ENCODE data around the gene NCBP2. TPM values are rescaled to one million over a fixed set of nuclear protein-coding genes. Genes with fewer than 3 reads are reported as not detected.

Gene NCBP2
- total and polyA plus RNA-seq, 2 donors (not counting 3 experiments of a cell fraction or from before 2014, with no cell fraction given) = 31.2 to 76.1 TPM

DNA sequence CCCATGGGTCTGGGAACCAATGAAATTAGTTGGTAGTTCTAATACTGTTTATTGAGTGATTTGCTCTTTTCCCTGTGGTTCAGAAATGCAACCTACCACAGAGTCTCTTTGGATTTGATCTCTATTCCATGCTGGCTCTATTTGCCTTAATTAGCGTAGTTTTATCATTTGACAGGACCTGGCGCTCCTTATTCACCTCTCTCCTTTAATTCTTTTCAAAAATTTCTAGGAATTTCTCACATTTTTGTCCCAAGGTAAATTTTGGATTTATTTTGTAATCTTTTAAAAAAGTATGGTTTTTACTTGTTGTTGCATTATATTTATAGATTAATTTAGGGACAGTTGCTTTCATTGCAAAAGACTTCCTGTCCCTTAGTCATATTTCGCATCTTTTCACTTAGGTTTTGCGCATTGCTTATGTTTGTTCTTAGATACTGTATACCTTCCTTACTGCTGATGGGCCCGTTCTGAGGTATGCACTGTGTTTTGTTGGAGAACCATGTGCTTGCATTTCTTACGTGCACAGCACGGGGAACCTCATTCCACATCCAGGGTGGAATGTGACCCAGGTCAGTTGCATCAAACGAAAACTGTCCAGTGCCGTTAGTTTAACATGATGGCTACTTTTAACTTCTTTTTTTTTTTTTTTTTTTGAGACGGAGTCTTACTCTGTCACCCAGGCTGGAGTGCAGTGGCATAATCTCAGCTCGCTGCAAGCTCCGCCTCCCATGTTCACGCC, 47.6 kb downstream of the NCBP2 start:
- ChIA-PET CTCF (interaction anchor here (1.3 kb wide), 1 partner anchor 20 kb away, joined by 3 read pairs; no protein-coding TSS in a partner anchor), POLR2A (interaction anchor here (0.7 kb wide), 1 partner anchor 14 kb away, joined by 5 read pairs; no protein-coding TSS in a partner anchor)
- no peak overlapping the region for H2AFZ ChIP-seq (ENCODE audit: low read depth, low read length)
- no peaks in the 10 kb centered on the region for H3K9me1 ChIP-seq (replicated peaks; ENCODE audit: control insufficient read depth, extremely low read depth, insufficient read depth, low read length)
- DNase-seq (ENCODE audit: low read depth, low spot score) (no peak), FAIRE-seq (no peak)
- no peaks in the 10 kb centered on the region for H3K36me3 ChIP-seq (ENCODE audit: control insufficient read depth in 2 of 2, extremely low read depth in 1 of 2, insufficient read depth in 2 of 2, low read length in 2 of 2)
- H3K4me1 ChIP-seq (ENCODE audit: control insufficient read depth, extremely low read depth, insufficient read depth, low read length) = no peaks in the 10 kb centered on the region
- dilution Hi-C loops (cut with MboI; ENCODE audit: extremely low pct_ligation_motif_present, low sequenced_read_pairs) (no loop called here), intact Hi-C loops (cut with micrococcal nuclease) (no loop called here)
- H3K9me3 ChIP-seq (replicated peaks; ENCODE audit: control insufficient read depth, insufficient read depth, low read length) = no peaks in the 10 kb centered on the region
- H3K27ac ChIP-seq (ENCODE audit: insufficient read depth, low read depth, low read length) = no peak overlapping the region
- H3K4me3 ChIP-seq (replicated peaks in 1 of 3; ENCODE audit: insufficient read depth in 1 of 3, low read depth in 1 of 3, low read length in 3 of 3) = no peak overlapping the region
- H4K20me1 ChIP-seq (replicated peaks; ENCODE audit: control insufficient read depth, extremely low read depth, insufficient read depth, low read length) = no peaks in the 10 kb centered on the region
- no peaks in the 10 kb centered on the region for H3K27me3 ChIP-seq (ENCODE audit: control insufficient read depth in 2 of 2, insufficient read depth in 2 of 2, low read length in 2 of 2)
- H3K9ac ChIP-seq (replicated peaks; ENCODE audit: extremely low read depth, insufficient read depth, low read length) = no peak overlapping the region
- H3K79me2 ChIP-seq (ENCODE audit: control insufficient read depth, insufficient read depth, low read length) = peaks cover 52% of the 10 kb centered on the region
- BruUV-seq (replicated peaks) = no TSS peak
- no peak overlapping the region for H3K4me2 ChIP-seq (ENCODE audit: insufficient read depth, low read length)
- TF ChIP-seq MYC (IDR thresholded peaks at IDR 0.05; ENCODE audit: low read depth, low read length) (no peak), POLR2AphosphoS5 (IDR thresholded peaks at IDR 0.05; ENCODE audit: insufficient read depth, low read depth, low read length) (no peak), JUN (IDR thresholded peaks at IDR 0.05; ENCODE audit: borderline replicate concordance, insufficient read depth, insufficient read length, low read depth) (no peak), FOS (IDR thresholded peaks at IDR 0.05; ENCODE audit: borderline replicate concordance, insufficient read depth, low read length) (no peak), GATA2 (IDR thresholded peaks at IDR 0.05; ENCODE audit: insufficient read depth, insufficient read length, low read depth, low read length) (no peak), POLR2A (IDR thresholded peaks at IDR 0.05; ENCODE audit: low read depth, low read length) (no peak), EZH2 (IDR thresholded peaks at IDR 0.05; ENCODE audit: borderline replicate concordance, low read depth, low read length, severe bottlenecking) (no peak), CTCF (IDR thresholded peaks at IDR 0.05; ENCODE audit: extremely low read depth in 1 of 2, insufficient read depth in 1 of 2, low read depth in 1 of 2, low read length in 2 of 2) (no peak), MAX (IDR thresholded peaks at IDR 0.05; ENCODE audit: insufficient read depth, insufficient read length) (no peak)

Data from endothelial cell of umbilical vein (primary cell).